Measurements from ENCODE around the gene CACNG4.

The CACNG4 gene

GRCh38 chr17:66966298-66966697 is 1.8 kb downstream of the CACNG4 start:
- Histone ChIP-seq H3K9me3 (ENCODE audit: control insufficient read depth, insufficient read depth, low read length) (no peaks in the 10 kb centered on the region), H3K9me2 (replicated peaks; ENCODE audit: control insufficient read depth, low read length) (no peaks in the 10 kb centered on the region), H3K36me3 (ENCODE audit: control insufficient read depth, low read length) (no peaks in the 10 kb centered on the region), H3F3A (ENCODE audit: control insufficient read depth, insufficient read depth) (no peaks in the 10 kb centered on the region), H3K79me2 (ENCODE audit: control insufficient read depth, low read length) (no peaks in the 10 kb centered on the region), H3K27ac (ENCODE audit: low read depth, low read length) (no peak overlapping the region), H4K20me1 (ENCODE audit: control insufficient read depth, insufficient read depth, low read depth, low read length) (no peaks in the 10 kb centered on the region), H3K4me1 (ENCODE audit: control insufficient read depth, low read length) (peaks cover 10% of the 10 kb centered on the region), H3K4me2 (ENCODE audit: low read length) (peak overlapping the region; percentile 64), H3K4me3 (ENCODE audit: low read length) (no peak overlapping the region), H3K27me3 (ENCODE audit: control insufficient read depth, low read length) (peaks cover 45% of the 10 kb centered on the region)
- no peak; the same call in 1 of the 2 replicates for TF ChIP-seq EZH2phosphoT487 (IDR thresholded peaks at IDR 0.05; ENCODE audit: borderline replicate concordance, low read length)
- TF ChIP-seq, protein P1, sequence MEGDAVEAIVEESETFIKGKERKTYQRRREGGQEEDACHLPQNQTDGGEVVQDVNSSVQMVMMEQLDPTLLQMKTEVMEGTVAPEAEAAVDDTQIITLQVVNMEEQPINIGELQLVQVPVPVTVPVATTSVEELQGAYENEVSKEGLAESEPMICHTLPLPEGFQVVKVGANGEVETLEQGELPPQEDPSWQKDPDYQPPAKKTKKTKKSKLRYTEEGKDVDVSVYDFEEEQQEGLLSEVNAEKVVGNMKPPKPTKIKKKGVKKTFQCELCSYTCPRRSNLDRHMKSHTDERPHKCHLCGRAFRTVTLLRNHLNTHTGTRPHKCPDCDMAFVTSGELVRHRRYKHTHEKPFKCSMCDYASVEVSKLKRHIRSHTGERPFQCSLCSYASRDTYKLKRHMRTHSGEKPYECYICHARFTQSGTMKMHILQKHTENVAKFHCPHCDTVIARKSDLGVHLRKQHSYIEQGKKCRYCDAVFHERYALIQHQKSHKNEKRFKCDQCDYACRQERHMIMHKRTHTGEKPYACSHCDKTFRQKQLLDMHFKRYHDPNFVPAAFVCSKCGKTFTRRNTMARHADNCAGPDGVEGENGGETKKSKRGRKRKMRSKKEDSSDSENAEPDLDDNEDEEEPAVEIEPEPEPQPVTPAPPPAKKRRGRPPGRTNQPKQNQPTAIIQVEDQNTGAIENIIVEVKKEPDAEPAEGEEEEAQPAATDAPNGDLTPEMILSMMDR (IDR thresholded peaks at IDR 0.05; ENCODE audit: low read depth, low read length, poor library complexity, severe bottlenecking): no peak

- Histone ChIP-seq H3K27me3 (ENCODE audit: control insufficient read depth, low read length) (peaks cover 45% of the 10 kb centered on the region), H3K4me1 (ENCODE audit: control insufficient read depth, low read length) (peaks cover 10% of the 10 kb centered on the region), H3K9me3 (ENCODE audit: control insufficient read depth, insufficient read depth, low read length) (no peaks in the 10 kb centered on the region), H3K4me3 (ENCODE audit: low read length) (no peak overlapping the region), H3K79me2 (ENCODE audit: control insufficient read depth, low read length) (no peaks in the 10 kb centered on the region), H3K27ac (ENCODE audit: low read depth, low read length) (no peak overlapping the region), H3K9me2 (replicated peaks; ENCODE audit: control insufficient read depth, low read length) (no peaks in the 10 kb centered on the region), H3F3A (ENCODE audit: control insufficient read depth, insufficient read depth) (no peaks in the 10 kb centered on the region), H3K36me3 (ENCODE audit: control insufficient read depth, low read length) (no peaks in the 10 kb centered on the region), H3K4me2 (ENCODE audit: low read length) (no peak overlapping the region), H4K20me1 (ENCODE audit: control insufficient read depth, insufficient read depth, low read depth, low read length) (no peaks in the 10 kb centered on the region)
- no peak for TF ChIP-seq EZH2phosphoT487 (IDR thresholded peaks at IDR 0.05; ENCODE audit: borderline replicate concordance, low read length)
- TF ChIP-seq, protein P1 (IDR thresholded peaks at IDR 0.05; ENCODE audit: low read depth, low read length, poor library complexity, severe bottlenecking): no peak
Observed at GRCh38 chr17:66966704-66967418, 2.4 kb downstream of the CACNG4 start.

DNA sequence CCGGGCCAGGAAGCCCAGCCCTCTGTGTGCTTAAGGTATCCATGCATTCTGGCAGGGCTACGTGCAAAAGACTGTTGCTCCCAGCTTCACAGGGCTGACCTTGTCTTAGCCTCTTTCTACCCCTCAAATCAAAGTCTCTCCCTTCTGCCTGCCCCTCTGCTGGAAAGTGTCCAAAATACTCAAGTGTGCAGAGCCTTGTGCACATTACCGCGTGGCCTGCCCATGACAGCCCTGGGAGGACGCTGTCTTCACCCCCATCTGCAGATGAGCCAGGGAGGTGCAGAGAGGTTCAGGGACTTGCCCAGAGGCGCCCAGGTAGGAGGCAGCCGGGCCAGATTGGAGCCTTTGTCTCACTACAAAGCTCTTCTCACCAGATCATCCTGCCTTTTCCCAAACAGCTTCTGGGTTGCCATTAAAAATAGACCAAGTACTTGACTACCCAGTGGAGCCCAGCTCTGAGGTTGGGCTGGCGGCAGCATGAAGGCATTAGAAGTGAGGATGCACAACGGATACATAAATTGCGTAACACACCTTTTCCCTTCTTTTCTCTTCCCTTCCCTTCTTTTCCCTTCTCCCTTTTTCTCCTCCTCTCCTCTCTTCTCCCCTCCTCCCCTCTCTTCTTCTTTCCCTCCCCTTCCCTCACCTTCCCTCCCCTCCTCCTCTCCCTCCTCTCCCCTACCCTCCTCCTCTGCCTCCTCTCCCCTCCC is 3.5 kb downstream of the CACNG4 start:
- no peaks in the 10 kb centered on the region for H3K9me3 ChIP-seq (ENCODE audit: control insufficient read depth, insufficient read depth, low read length)
- H3K27me3 ChIP-seq (ENCODE audit: control insufficient read depth, low read length): peaks cover 41% of the 10 kb centered on the region
- peaks cover 10% of the 10 kb centered on the region for H3K4me1 ChIP-seq (ENCODE audit: control insufficient read depth, low read length)
- no peak overlapping the region for H3K4me3 ChIP-seq (ENCODE audit: low read length)
- H3K27ac ChIP-seq (ENCODE audit: low read depth, low read length): no peak overlapping the region
- no peaks in the 10 kb centered on the region for H4K20me1 ChIP-seq (ENCODE audit: control insufficient read depth, insufficient read depth, low read depth, low read length)
- H3F3A ChIP-seq (ENCODE audit: control insufficient read depth, insufficient read depth): no peaks in the 10 kb centered on the region
- no peak for TF ChIP-seq EZH2phosphoT487 (IDR thresholded peaks at IDR 0.05; ENCODE audit: borderline replicate concordance, low read length)
- TF ChIP-seq, protein P1 (IDR thresholded peaks at IDR 0.05; ENCODE audit: low read depth, low read length, poor library complexity, severe bottlenecking): no peak
- no peaks in the 10 kb centered on the region for H3K79me2 ChIP-seq (ENCODE audit: control insufficient read depth, low read length)
- no peak overlapping the region for H3K4me2 ChIP-seq (ENCODE audit: low read length)
- H3K9me2 ChIP-seq (replicated peaks; ENCODE audit: control insufficient read depth, low read length): no peaks in the 10 kb centered on the region
- no peaks in the 10 kb centered on the region for H3K36me3 ChIP-seq (ENCODE audit: control insufficient read depth, low read length)
